Skeletal muscle satellite cell (primary cell): ENCODE results near the gene KIZ.
"Not testable (repeated sequence)": the region's sequence is repeated elsewhere in the genome, so short reads cannot be mapped to it uniquely, and the experiment has no call there.

ENCODE experiments used
- H3K27me3 ChIP-seq: 2 replicates; pipeline ENCODE4 v1.7.0; 2013; ENCODE audit warnings: low read length; ENCODE audit not compliant: control insufficient read depth, insufficient read depth
- H3K36me3 ChIP-seq: 2 replicates; pipeline ENCODE4 v1.7.0; 2013; ENCODE audit warnings: mild to moderate bottlenecking, control low read depth, low read length; ENCODE audit not compliant: insufficient read depth
- H3K4me1 ChIP-seq: 2 replicates; pipeline ENCODE4 v1.7.0; 2013; ENCODE audit warnings: low read length; ENCODE audit not compliant: control insufficient read depth, insufficient read depth
- H3K4me2 ChIP-seq: 2 replicates; pipeline ENCODE4 v1.7.0; 2013; ENCODE audit warnings: mild to moderate bottlenecking, low read length
- H3K4me3 ChIP-seq: 2 replicates; pipeline ENCODE4 v1.7.0; 2013; ENCODE audit warnings: low read length
- H3K9ac ChIP-seq: 2 replicates; pipeline ENCODE4 v1.7.0; 2013; ENCODE audit warnings: mild to moderate bottlenecking, low read depth, low read length, moderate library complexity
- H3K9me3 ChIP-seq: replicated peaks from 2 replicates; pipeline ENCODE4 v1.7.0; 2013; ENCODE audit warnings: mild to moderate bottlenecking, control low read depth, low read length

The KIZ gene

GRCh38 chr20:21166801-21167200 lies 40.9 kb downstream of the KIZ start:
- Histone ChIP-seq H3K27me3 (no peaks in the 10 kb centered on the region), H3K4me3 (no peak overlapping the region), H3K9me3 (no peaks in the 10 kb centered on the region), H3K9ac (no peak overlapping the region), H3K4me1 (no peaks in the 10 kb centered on the region), H3K4me2 (no peak overlapping the region), H3K36me3 (no peaks in the 10 kb centered on the region)

- no peak overlapping the region for H3K4me3 ChIP-seq
- no peak overlapping the region for H3K9ac ChIP-seq
- H3K4me1 ChIP-seq: no peaks in the 10 kb centered on the region
These were observed 41.4 kb downstream of the KIZ start for GRCh38 chr20:21167261-21167660.

DNA sequence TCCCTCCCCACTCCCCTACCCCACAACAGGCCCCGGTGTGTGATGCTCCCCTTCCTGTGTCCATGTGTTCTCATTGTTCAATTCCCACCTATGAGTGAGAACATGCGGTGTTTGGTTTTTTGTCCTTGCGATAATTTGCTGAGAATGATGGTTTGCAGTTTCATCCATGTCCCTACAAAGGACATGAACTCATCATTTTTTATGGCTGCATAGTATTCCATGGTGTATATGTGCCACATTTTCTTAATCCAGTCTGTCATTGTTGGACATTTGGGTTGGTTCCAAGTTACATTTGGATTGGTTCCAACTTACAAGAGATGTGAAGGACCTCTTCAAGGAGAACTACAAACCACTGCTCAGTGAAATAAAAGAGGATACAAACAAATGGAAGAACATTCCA lies 42.2 kb downstream of the KIZ start:
- H3K4me2 ChIP-seq, H3K36me3 ChIP-seq, H3K27me3 ChIP-seq, H3K4me3 ChIP-seq, H3K9ac ChIP-seq, H3K4me1 ChIP-seq, H3K9me3 ChIP-seq: not testable (repeated sequence)

More at GRCh38 chr20:21167261-21167660, 41.4 kb downstream of the KIZ start:
- Histone ChIP-seq H3K36me3 (no peaks in the 10 kb centered on the region), H3K9me3 (no peaks in the 10 kb centered on the region), H3K4me2 (no peak overlapping the region), H3K27me3 (no peaks in the 10 kb centered on the region)

DNA sequence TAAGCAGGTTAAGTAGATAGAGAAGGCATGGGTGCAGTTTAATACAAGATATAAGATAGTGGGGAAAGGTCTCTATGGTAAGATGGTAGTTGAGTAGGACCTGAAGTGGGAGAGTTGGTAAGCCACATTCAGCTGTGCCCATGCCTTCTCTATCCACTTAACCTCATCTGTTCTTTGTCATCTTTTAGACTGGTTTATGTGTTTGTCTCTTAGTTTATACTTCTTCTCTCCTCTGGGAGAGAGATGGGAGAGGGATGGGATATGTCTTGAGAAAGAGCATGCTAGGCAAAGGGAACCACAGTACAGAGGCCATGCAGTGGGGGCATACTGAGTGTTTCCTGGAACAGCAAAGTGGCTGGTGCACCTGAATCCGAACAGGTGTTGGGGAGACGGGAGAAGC lies 46.7 kb downstream of the KIZ start:
- no peak overlapping the region for H3K9ac ChIP-seq
- H3K4me3 ChIP-seq: no peak overlapping the region
- H3K27me3 ChIP-seq: no peaks in the 10 kb centered on the region
- H3K36me3 ChIP-seq: no peaks in the 10 kb centered on the region
- no peak overlapping the region for H3K4me2 ChIP-seq
- no peaks in the 10 kb centered on the region for H3K4me1 ChIP-seq
- peaks cover under 1% of the 10 kb centered on the region for H3K9me3 ChIP-seq

- peaks cover 2% of the 10 kb centered on the region for H3K9me3 ChIP-seq
- no peak overlapping the region for H3K9ac ChIP-seq
- no peaks in the 10 kb centered on the region for H3K4me1 ChIP-seq
- H3K4me3 ChIP-seq: no peak overlapping the region
- no peak overlapping the region for H3K4me2 ChIP-seq
- no peaks in the 10 kb centered on the region for H3K36me3 ChIP-seq
- H3K27me3 ChIP-seq: no peaks in the 10 kb centered on the region
These were observed 47.6 kb downstream of the KIZ start for GRCh38 chr20:21173485-21173884.

DNA sequence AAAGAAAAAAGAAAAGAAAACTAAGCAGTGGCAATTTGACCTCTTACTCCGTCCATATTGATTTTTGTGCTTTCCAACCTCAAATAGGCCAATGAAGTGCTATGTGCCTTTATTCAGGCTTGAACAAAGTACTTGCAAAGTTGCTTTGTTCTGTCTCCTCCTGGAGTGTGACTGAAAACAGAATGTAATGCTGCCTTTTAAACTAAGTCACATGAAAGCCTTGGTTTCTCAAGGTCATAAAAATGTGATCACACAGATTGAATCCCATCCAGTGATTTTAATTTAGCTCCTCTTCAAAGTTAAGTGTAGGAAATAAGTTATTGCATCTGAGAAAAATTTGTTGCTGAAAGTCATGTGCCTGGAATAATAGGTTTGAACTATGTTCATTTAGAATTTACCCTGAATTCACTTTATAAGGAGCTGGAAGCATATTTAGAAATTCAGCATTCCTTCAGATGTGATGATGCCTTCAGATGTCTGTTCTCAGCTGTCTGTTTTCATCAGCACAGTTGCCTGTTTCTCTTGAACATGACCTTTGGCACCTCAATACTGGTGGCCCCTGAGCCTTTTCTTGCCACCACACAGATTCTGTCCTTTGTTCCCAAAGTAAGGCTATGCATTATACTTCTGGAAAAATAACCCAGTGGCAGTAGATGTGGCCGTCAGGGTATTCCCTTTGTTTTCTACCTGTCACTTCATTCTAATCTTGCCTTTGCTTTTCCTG lies 48.8 kb downstream of the KIZ start:
- Histone ChIP-seq H3K9ac (no peak overlapping the region), H3K27me3 (no peaks in the 10 kb centered on the region), H3K9me3 (peaks cover 2% of the 10 kb centered on the region), H3K4me3 (no peak overlapping the region), H3K4me2 (no peak overlapping the region), H3K36me3 (no peaks in the 10 kb centered on the region), H3K4me1 (no peaks in the 10 kb centered on the region)

DNA sequence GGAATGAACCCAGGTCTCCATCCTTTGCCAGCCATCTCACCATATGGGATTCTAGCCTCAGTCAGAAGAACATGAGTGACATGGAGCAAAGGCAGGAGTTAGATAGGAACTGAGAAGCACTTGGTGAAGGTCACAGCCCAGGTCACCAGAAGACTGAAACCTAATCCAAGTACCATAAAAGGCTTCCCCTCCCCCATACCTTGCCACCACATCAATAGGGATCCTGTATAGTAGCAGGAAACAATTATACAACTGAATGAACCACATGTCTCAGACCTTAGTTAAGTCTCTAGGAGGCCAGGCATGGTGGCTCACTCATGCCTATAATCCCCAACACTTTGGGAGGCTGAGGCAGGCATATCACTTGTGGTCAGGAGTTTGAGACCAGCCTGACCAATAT lies 49.6 kb downstream of the KIZ start:
- H3K27me3 ChIP-seq: no peaks in the 10 kb centered on the region
- H3K36me3 ChIP-seq: no peaks in the 10 kb centered on the region
- no peak overlapping the region for H3K9ac ChIP-seq
- H3K4me2 ChIP-seq: no peak overlapping the region
- no peak overlapping the region for H3K4me3 ChIP-seq
- H3K4me1 ChIP-seq: no peaks in the 10 kb centered on the region
- H3K9me3 ChIP-seq: peaks cover 2% of the 10 kb centered on the region

- Histone ChIP-seq H3K4me1 (peaks cover 8% of the 10 kb centered on the region), H3K27me3 (no peaks in the 10 kb centered on the region), H3K36me3 (no peaks in the 10 kb centered on the region), H3K9ac (no peak overlapping the region), H3K4me3 (no peak overlapping the region), H3K9me3 (peaks cover 2% of the 10 kb centered on the region), H3K4me2 (no peak overlapping the region)
These were observed 51.9 kb downstream of the KIZ start for GRCh38 chr20:21177767-21178166.

- Histone ChIP-seq H3K9me3 (peaks cover 2% of the 10 kb centered on the region), H3K9ac (no peak overlapping the region), H3K36me3 (no peaks in the 10 kb centered on the region), H3K4me2 (no peak overlapping the region), H3K4me3 (no peak overlapping the region), H3K4me1 (peaks cover 26% of the 10 kb centered on the region), H3K27me3 (no peaks in the 10 kb centered on the region)
These were observed 53.9 kb downstream of the KIZ start for GRCh38 chr20:21179757-21180156.

- Histone ChIP-seq H3K9ac (no peak overlapping the region), H3K27me3 (no peaks in the 10 kb centered on the region), H3K4me3 (no peak overlapping the region), H3K4me1 (peaks cover 30% of the 10 kb centered on the region), H3K9me3 (peaks cover 2% of the 10 kb centered on the region), H3K36me3 (no peaks in the 10 kb centered on the region), H3K4me2 (no peak overlapping the region)
These were observed 54.4 kb downstream of the KIZ start for GRCh38 chr20:21180248-21180647.

GRCh38 chr20:21181028-21181427 lies 55.1 kb downstream of the KIZ start:
- Histone ChIP-seq H3K9me3 (peaks cover 2% of the 10 kb centered on the region), H3K9ac (no peak overlapping the region), H3K4me3 (no peak overlapping the region), H3K4me2 (no peak overlapping the region), H3K36me3 (no peaks in the 10 kb centered on the region), H3K4me1 (peaks cover 30% of the 10 kb centered on the region), H3K27me3 (no peaks in the 10 kb centered on the region)

DNA sequence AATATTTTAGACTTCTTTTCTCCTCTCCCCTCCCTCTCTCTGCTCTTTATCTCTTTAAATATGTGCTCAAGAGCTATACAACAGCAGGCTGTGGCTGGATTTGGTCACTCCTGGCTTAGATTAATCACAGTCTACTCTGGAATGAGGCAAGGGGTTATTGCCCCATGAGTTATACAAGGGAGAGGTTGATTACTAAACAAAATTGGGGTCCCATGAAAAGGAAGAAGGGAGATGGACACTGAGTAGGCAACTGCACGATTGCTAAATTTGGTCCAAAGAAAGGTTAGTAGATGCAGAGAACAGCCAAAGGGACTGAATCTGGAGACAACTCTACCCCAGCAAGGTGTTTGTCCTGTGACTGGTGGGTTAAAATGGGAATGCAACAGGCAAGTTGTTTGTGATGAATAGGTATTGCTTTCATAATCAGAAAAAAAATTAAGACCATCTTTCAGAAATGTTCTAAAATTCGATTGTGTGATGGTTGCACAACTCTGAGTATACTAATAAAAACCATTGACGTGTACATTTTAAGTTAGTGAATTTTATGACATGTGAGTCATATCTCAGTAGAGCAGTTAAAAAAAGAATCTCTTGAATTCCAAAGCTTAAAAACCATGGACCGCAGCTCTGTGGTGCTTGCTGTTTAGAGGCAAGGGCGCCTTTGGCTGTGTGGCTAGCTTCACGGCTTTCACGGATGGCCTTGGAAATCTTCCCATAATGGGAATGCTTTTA lies 57.1 kb downstream of the KIZ start:
- H3K27me3 ChIP-seq: no peaks in the 10 kb centered on the region
- peak overlapping the region; percentile 71 for H3K9ac ChIP-seq
- no peaks in the 10 kb centered on the region for H3K36me3 ChIP-seq
- H3K4me3 ChIP-seq: peak overlapping the region; percentile 61
- peak overlapping the region; percentile 78 for H3K4me2 ChIP-seq
- peaks cover 30% of the 10 kb centered on the region for H3K4me1 ChIP-seq
- H3K9me3 ChIP-seq: no peaks in the 10 kb centered on the region
